H1 (cell line): Measurements from ENCODE around the gene NR0B1. TPM values are rescaled to one million over a fixed set of nuclear protein-coding genes. Genes with fewer than 3 reads are reported as not detected.

ENCODE experiments used
- CTCF ChIA-PET: fragments of 300-600 bp; sonication (Branson Sonifier 250); formaldehyde crosslinking; loops from one replicate; lab custom pipeline; 2021; ENCODE audit not compliant: partially characterized antibody; lab: Charles Lee
- POLR2A ChIA-PET: fragments of 300-600 bp; sonication (Branson Sonifier 250); formaldehyde crosslinking; loops from one replicate; lab custom pipeline; 2021; ENCODE audit warnings: inconsistent platforms; ENCODE audit not compliant: partially characterized antibody; lab: Charles Lee
- DNase-seq, 2 experiments: peaks; one replicate each; pipeline versions ENCODE4 v3.0.0 to v3.0.0-alpha.2; 2010 to 2022; ENCODE audit warnings: low spot score in 2 of 2, low read depth in 1 of 2, mixed read lengths in 1 of 2
- FAIRE-seq: peaks from 2 replicates; lab custom pipeline; 2011; peaks lifted over from hg19 to GRCh38; lab: Jason Lieb, UNC
- H2AFZ ChIP-seq: 2 replicates; pipeline ENCODE4 v1.8.1; 2012; ENCODE audit warnings: low read length, inconsistent platforms
- H2AK5ac ChIP-seq: 2 replicates; pipeline ENCODE4 v1.6.1; 2013; ENCODE audit warnings: low read depth, low read length
- H2BK120ac ChIP-seq: replicated peaks from 2 replicates; pipeline ENCODE3; 2013; ENCODE audit warnings: low read depth, low read length, inconsistent platforms
- H2BK12ac ChIP-seq: 2 replicates; pipeline ENCODE4 v1.6.1; 2013; ENCODE audit warnings: low read depth, low read length
- H2BK15ac ChIP-seq: 2 replicates; pipeline ENCODE4 v1.6.1; 2013; ENCODE audit warnings: low read length
- H2BK20ac ChIP-seq: 2 replicates; pipeline ENCODE4 v1.6.1; 2013; ENCODE audit warnings: low read length
- H2BK5ac ChIP-seq: 2 replicates; pipeline ENCODE4 v1.6.1; 2013; ENCODE audit warnings: low read depth, low read length
- H3K14ac ChIP-seq: 2 replicates; pipeline ENCODE4 v1.6.1; 2013; ENCODE audit warnings: inconsistent platforms; ENCODE audit not compliant: insufficient read length
- H3K18ac ChIP-seq: 2 replicates; pipeline ENCODE4 v1.6.1; 2013; ENCODE audit warnings: low read length; ENCODE audit errors: extremely low read depth
- H3K23ac ChIP-seq: 2 replicates; pipeline ENCODE4 v1.6.1; 2013; ENCODE audit warnings: inconsistent platforms; ENCODE audit not compliant: insufficient read length
- H3K23me2 ChIP-seq: 2 replicates; pipeline ENCODE4 v1.6.1; 2013; ENCODE audit warnings: low read depth, low read length
- H3K27ac ChIP-seq: 2 replicates; pipeline ENCODE4 v1.6.1; 2011; ENCODE audit warnings: low read depth, low read length, inconsistent platforms
- H3K27me3 ChIP-seq, 4 experiments: replicated peaks in 1 of 4; 1 replicate in 1 of 4; 2 replicates in 3 of 4; pipeline versions ENCODE4 v1.6.1 to v1.8.1; 2011 to 2013; ENCODE audit warnings: low read length in 3 of 4, mild to moderate bottlenecking in 3 of 4, inconsistent platforms in 2 of 4, mixed read lengths in 2 of 4, moderate library complexity in 1 of 4; ENCODE audit not compliant: control insufficient read depth in 3 of 4, insufficient read depth in 3 of 4; ENCODE audit errors: extremely low read depth in 1 of 4
- H3K36me3 ChIP-seq, 4 experiments: 2 replicates each; pipeline versions ENCODE4 v1.6.1 to v1.8.1; 2011 to 2013; ENCODE audit warnings: mild to moderate bottlenecking in 4 of 4, low read length in 3 of 4, moderate library complexity in 2 of 4, control low read depth in 1 of 4, inconsistent platforms in 1 of 4; ENCODE audit not compliant: insufficient read depth in 4 of 4, control insufficient read depth in 2 of 4
- H3K4ac ChIP-seq: replicated peaks from 2 replicates; pipeline ENCODE3; 2013; ENCODE audit warnings: low read length, low read depth, mixed read lengths, inconsistent platforms; ENCODE audit not compliant: insufficient read length
- H3K4me1 ChIP-seq, 4 experiments: replicated peaks in 1 of 4; 1 replicate in 1 of 4; 2 replicates in 3 of 4; pipeline versions ENCODE4 v1.6.1 to v1.8.1; 2011 to 2013; ENCODE audit warnings: low read length in 3 of 4, inconsistent platforms in 2 of 4, mixed read lengths in 1 of 4; ENCODE audit not compliant: insufficient read depth in 4 of 4, control insufficient read depth in 3 of 4
- H3K4me2 ChIP-seq, 2 experiments: 2 replicates each; pipeline versions ENCODE4 v1.6.1 to v1.8.1; 2011 to 2013; ENCODE audit warnings: low read depth in 2 of 2, low read length in 2 of 2, control low read depth in 1 of 2, inconsistent platforms in 1 of 2, mild to moderate bottlenecking in 1 of 2; ENCODE audit not compliant: insufficient read depth in 1 of 2
- H3K4me3 ChIP-seq, 4 experiments: fragments of 200-600, 300-600 bp in 1 of 4; sonication (generic), shearing (Covaris generic), sonication (Bioruptor Twin) in 1 of 4; 2 replicates each; pipeline versions ENCODE4 v1.5.1 to v1.8.1; 2011 to 2016; ENCODE audit warnings: low read length in 4 of 4, low read depth in 3 of 4, control low read depth in 2 of 4, inconsistent platforms in 2 of 4, mild to moderate bottlenecking in 2 of 4, mixed read lengths in 1 of 4, moderate library complexity in 1 of 4; ENCODE audit not compliant: insufficient read depth in 2 of 4; ENCODE audit errors: extremely low read depth in 1 of 4
- H3K56ac ChIP-seq: replicated peaks from 2 replicates; pipeline ENCODE3; 2013; ENCODE audit warnings: low read depth, mild to moderate bottlenecking, mixed read lengths, low read length, inconsistent platforms; ENCODE audit not compliant: insufficient read length
- H3K79me1 ChIP-seq: 2 replicates; pipeline ENCODE4 v1.6.1; 2013; ENCODE audit warnings: low read depth, low read length, control low read depth
- H3K79me2 ChIP-seq, 2 experiments: 2 replicates each; pipeline versions ENCODE4 v1.6.1 to v1.8.1; 2012 to 2013; ENCODE audit warnings: low read length in 2 of 2, mild to moderate bottlenecking in 2 of 2, inconsistent platforms in 1 of 2; ENCODE audit not compliant: insufficient read depth in 2 of 2, control insufficient read depth in 1 of 2
- H3K9ac ChIP-seq, 4 experiments: replicated peaks in 1 of 4; 1 replicate in 1 of 4; 2 replicates in 3 of 4; pipeline versions ENCODE4 v1.6.1 to v1.8.1; 2011 to 2013; ENCODE audit warnings: low read depth in 3 of 4, low read length in 3 of 4, control low read depth in 2 of 4, mild to moderate bottlenecking in 2 of 4, moderate library complexity in 2 of 4, inconsistent platforms in 1 of 4; ENCODE audit errors: extremely low read depth in 1 of 4
- H3K9me3 ChIP-seq, 2 experiments: 2 replicates each; pipeline versions ENCODE4 v1.6.1 to v1.8.1; 2012 to 2013; ENCODE audit warnings: mild to moderate bottlenecking in 2 of 2, moderate library complexity in 2 of 2, control low read depth in 1 of 2, inconsistent platforms in 1 of 2, low read depth in 1 of 2, low read length in 1 of 2, mixed read lengths in 1 of 2; ENCODE audit not compliant: insufficient read depth in 2 of 2
- H4K20me1 ChIP-seq, 2 experiments: replicated peaks in 1 of 2; 2 replicates each; pipeline versions ENCODE3 to v1.8.1; 2011 to 2013; ENCODE audit warnings: inconsistent platforms in 2 of 2, low read length in 2 of 2, mild to moderate bottlenecking in 1 of 2; ENCODE audit not compliant: insufficient read depth in 2 of 2, control insufficient read depth in 1 of 2
- H4K5ac ChIP-seq: 2 replicates; pipeline ENCODE4 v1.6.1; 2013; ENCODE audit warnings: low read length, low read depth, mixed read lengths, inconsistent platforms; ENCODE audit not compliant: insufficient read length
- H4K8ac ChIP-seq: 2 replicates; pipeline ENCODE4 v1.8.0; 2013; ENCODE audit warnings: mild to moderate bottlenecking, moderate library complexity, low read length, inconsistent platforms; ENCODE audit not compliant: insufficient read depth; ENCODE audit errors: extremely low read depth
- H4K91ac ChIP-seq: replicated peaks from 2 replicates; pipeline ENCODE3; 2013; ENCODE audit warnings: low read length, mixed read lengths, inconsistent platforms; ENCODE audit not compliant: insufficient read length
- CEBPB ChIP-seq: IDR thresholded peaks from 2 replicates; pipeline ENCODE4 v1.6.1; 2012; ENCODE audit warnings: low read depth, low read length
- CREB1 ChIP-seq: IDR thresholded peaks from 2 replicates; pipeline ENCODE4 v1.6.1; 2012; ENCODE audit warnings: inconsistent platforms
- KDM5A ChIP-seq: fragments of 200-600 bp; IDR thresholded peaks from 2 replicates; pipeline ENCODE4 v1.7.1; 2012; ENCODE audit warnings: mild to moderate bottlenecking, low read length, inconsistent platforms, mixed read lengths
- RFX5 ChIP-seq: IDR thresholded peaks from 2 replicates; pipeline ENCODE4 v1.6.1; 2011; ENCODE audit warnings: low read depth, low read length, improper control_type of control experiment, borderline replicate concordance
- SIRT6 ChIP-seq: IDR thresholded peaks from one replicate; pipeline ENCODE4 v1.7.1; 2012; ENCODE audit warnings: low read length, inconsistent platforms
- WGBS, 2 experiments: shearing (Covaris generic) in 1 of 2; methylation state at CpG; one replicate each; pipeline versions ENCODE4 v1.1.6 to v1.1.7; 2013 to 2015; ENCODE audit warnings: low lambda C conversion rate in 2 of 2, mixed read lengths in 2 of 2, inconsistent platforms in 1 of 2, low coverage in 1 of 2, missing lambda C conversion rate in 1 of 2; ENCODE audit not compliant: insufficient replicate concordance in 2 of 2, insufficient coverage in 1 of 2, insufficient read length in 1 of 2; ENCODE audit errors: extremely low coverage in 1 of 2, missing lambda C conversion rate in 1 of 2; 5-methylcytosine and 5-hydroxymethylcytosine counted together
- polyA plus RNA-seq, 7 experiments: library from polyadenylated mRNA; depleted of rRNA in 3 of 7; stranded (reverse) in 5 of 7; unstranded in 2 of 7; fragments of >200 nt in 5 of 7; fragments of 200-250 nt in 2 of 7; gene quantifications; 1 replicate in 5 of 7; 2 replicates in 1 of 7; 4 replicates in 1 of 7; pipeline versions ENCODE4 v1.2.1 to v1.2.3, GENCODE V29; 2011 to 2013; ENCODE audit warnings: missing spikeins in 2 of 7, mixed read lengths in 2 of 7
- total RNA-seq: library from RNA; stranded (reverse); fragmentation: NEBNext Ultra II Directional; extraction: Animal tissue kit (Norgen Biotek cat#: 25700); gene quantifications from 2 replicates; pipeline ENCODE4 v1.2.1, GENCODE V29; 2021

The NR0B1 gene
- total and polyA plus RNA-seq, 2 of the 8 experiments (the other 6 are each of a cell fraction or from before 2014, with no cell fraction given) = 0.24 to 0.26 TPM

DNA sequence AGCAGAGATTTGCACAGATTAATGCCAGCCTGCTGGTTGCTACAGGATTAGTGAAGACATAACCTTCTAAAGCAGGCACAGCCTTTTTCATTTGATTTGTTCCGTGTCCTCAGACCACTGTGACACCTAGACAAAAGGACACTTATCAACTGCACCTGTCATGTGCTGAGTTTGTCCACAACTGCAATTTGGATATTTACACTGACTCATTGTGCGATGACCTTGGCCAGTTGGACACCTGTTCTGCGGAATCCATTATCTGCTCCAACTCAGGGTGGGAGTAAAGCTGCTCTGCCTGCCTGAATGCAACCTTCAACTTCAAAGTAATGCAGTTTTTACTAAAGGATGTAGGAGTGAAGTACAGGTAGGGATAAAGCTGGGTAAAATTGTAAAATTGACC lies 4.1 kb upstream of the NR0B1 start:
- Histone ChIP-seq H3K23me2 (peaks cover 7% of the 10 kb centered on the region; the same call in 1 of the 2 replicates), H3K4me2 (no peak overlapping the region), H2BK12ac (no peak overlapping the region), H3K36me3 (no peaks in the 10 kb centered on the region), H3K4me1 (0 out of 7 replicates have a peak, but pooled peaks cover 0 to under 1% (median 0%) of the 10 kb centered on the region in 4 experiments), H3K18ac (no peak overlapping the region), H2AK5ac (no peak overlapping the region), H3K27ac (no peak overlapping the region), H3K56ac (no peak overlapping the region), H4K5ac (no peak overlapping the region), H3K4ac (no peak overlapping the region), H4K20me1 (no peaks in the 10 kb centered on the region), H3K4me3 (no peak overlapping the region), H3K9me3 (no peaks in the 10 kb centered on the region), H4K8ac (no peak overlapping the region), H3K27me3 (peaks cover 4 to 16% (median 15%) of the 10 kb centered on the region in 4 experiments), H4K91ac (no peak overlapping the region), H2AFZ (no peak overlapping the region), H3K79me2 (no peaks in the 10 kb centered on the region), H2BK20ac (no peak overlapping the region), H3K14ac (no peak overlapping the region), H3K79me1 (no peaks in the 10 kb centered on the region), H2BK120ac (no peak overlapping the region), H3K9ac (no peak overlapping the region), H2BK15ac (no peak overlapping the region), H3K23ac (no peak overlapping the region), H2BK5ac (no peak overlapping the region)
- FAIRE-seq (no peak), DNase-seq (no peak)
- WGBS, 2 experiments = 92% methylated on average over 3 of the region's 3 CpGs; no CpG with 5 or more reads in 1 of the 2 experiments
- TF ChIP-seq KDM5A (no peak), RFX5 (no peak), SIRT6 (no peak), CEBPB (no peak), CREB1 (no peak)
- ChIA-PET CTCF (no interaction called here), POLR2A (no interaction called here)
